Loucy (cell line): ENCODE data around the gene SLC30A9.

Experiments
- EZH2phosphoT487 ChIP-seq: fragments of 200-600 bp; IDR thresholded peaks from 2 replicates; pipeline ENCODE4 v1.6.1; 2018; ENCODE audit warnings: antibody characterized with exemption, mild to moderate bottlenecking, moderate library complexity, borderline replicate concordance
- TF ChIP-seq, protein P1 (sequence below): fragments of 200-600 bp; sonication (generic); conservative IDR thresholded peaks from 2 replicates; pipeline ENCODE4 v1.5.1; 2014; ENCODE audit warnings: mild to moderate bottlenecking, antibody characterized with exemption, low read length

DNA sequence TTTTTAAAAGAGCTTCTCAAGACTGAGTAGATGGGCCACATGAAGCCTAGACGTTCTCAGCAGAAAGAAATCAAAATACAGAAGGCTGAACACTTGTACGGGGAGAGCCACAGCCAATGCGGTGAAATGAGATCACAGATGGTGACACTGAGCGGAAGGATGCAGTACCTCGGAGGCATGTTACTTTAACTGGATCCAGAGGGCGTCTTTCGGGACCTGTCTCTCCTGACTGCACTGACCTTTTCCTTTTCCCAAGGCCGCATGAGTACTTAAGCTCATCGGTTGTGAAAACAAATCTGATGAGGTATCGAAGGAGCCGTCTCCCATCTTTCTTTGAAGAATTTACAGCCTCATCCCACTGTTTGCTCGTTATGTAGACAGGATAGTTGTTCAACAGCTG, 129.6 kb downstream of the SLC30A9 start:
- TF ChIP-seq, protein P1, sequence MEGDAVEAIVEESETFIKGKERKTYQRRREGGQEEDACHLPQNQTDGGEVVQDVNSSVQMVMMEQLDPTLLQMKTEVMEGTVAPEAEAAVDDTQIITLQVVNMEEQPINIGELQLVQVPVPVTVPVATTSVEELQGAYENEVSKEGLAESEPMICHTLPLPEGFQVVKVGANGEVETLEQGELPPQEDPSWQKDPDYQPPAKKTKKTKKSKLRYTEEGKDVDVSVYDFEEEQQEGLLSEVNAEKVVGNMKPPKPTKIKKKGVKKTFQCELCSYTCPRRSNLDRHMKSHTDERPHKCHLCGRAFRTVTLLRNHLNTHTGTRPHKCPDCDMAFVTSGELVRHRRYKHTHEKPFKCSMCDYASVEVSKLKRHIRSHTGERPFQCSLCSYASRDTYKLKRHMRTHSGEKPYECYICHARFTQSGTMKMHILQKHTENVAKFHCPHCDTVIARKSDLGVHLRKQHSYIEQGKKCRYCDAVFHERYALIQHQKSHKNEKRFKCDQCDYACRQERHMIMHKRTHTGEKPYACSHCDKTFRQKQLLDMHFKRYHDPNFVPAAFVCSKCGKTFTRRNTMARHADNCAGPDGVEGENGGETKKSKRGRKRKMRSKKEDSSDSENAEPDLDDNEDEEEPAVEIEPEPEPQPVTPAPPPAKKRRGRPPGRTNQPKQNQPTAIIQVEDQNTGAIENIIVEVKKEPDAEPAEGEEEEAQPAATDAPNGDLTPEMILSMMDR = no peak
- no peak for TF ChIP-seq EZH2phosphoT487
